Choroid plexus epithelial cell (primary cell): ENCODE results near the gene RPTOR.

ENCODE experiments used
- DNase-seq: peaks from one replicate; pipeline ENCODE4 v3.0.0-alpha.2; 2010; ENCODE audit warnings: low read depth
- H3K4me3 ChIP-seq: 2 replicates; pipeline ENCODE4 v1.5.1; 2011; ENCODE audit warnings: low read depth, mild to moderate bottlenecking, control low read depth, low read length, moderate library complexity
- TF ChIP-seq, protein P1 (sequence below): conservative IDR thresholded peaks from 2 replicates; pipeline ENCODE4 v1.5.1; 2011; ENCODE audit warnings: low read depth, mild to moderate bottlenecking, control low read depth, inconsistent platforms, low read length, moderate library complexity

The RPTOR gene

DNA sequence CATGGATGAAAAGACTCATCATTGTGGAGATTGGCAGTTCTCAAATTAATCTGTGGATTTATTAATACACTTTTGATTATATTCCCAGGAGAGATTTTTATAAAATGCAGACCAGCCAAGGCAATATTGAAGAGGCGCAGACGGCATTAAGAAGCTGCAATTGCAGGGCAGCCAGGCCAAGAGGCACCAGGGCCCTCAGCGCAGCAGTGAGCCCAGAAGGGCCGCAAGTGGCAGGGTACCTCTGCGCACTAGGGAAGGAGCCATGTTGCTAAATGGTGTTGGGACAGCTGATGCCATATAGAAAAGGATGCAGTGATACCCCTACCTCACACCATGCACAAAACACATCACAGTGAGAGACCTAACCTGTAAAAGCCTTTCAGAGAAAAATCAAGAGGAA lies 410.4 kb downstream of the RPTOR start:
- TF ChIP-seq, protein P1, sequence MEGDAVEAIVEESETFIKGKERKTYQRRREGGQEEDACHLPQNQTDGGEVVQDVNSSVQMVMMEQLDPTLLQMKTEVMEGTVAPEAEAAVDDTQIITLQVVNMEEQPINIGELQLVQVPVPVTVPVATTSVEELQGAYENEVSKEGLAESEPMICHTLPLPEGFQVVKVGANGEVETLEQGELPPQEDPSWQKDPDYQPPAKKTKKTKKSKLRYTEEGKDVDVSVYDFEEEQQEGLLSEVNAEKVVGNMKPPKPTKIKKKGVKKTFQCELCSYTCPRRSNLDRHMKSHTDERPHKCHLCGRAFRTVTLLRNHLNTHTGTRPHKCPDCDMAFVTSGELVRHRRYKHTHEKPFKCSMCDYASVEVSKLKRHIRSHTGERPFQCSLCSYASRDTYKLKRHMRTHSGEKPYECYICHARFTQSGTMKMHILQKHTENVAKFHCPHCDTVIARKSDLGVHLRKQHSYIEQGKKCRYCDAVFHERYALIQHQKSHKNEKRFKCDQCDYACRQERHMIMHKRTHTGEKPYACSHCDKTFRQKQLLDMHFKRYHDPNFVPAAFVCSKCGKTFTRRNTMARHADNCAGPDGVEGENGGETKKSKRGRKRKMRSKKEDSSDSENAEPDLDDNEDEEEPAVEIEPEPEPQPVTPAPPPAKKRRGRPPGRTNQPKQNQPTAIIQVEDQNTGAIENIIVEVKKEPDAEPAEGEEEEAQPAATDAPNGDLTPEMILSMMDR, result no peak
- no peak for DNase-seq
- H3K4me3 ChIP-seq, result no peak overlapping the region

DNA sequence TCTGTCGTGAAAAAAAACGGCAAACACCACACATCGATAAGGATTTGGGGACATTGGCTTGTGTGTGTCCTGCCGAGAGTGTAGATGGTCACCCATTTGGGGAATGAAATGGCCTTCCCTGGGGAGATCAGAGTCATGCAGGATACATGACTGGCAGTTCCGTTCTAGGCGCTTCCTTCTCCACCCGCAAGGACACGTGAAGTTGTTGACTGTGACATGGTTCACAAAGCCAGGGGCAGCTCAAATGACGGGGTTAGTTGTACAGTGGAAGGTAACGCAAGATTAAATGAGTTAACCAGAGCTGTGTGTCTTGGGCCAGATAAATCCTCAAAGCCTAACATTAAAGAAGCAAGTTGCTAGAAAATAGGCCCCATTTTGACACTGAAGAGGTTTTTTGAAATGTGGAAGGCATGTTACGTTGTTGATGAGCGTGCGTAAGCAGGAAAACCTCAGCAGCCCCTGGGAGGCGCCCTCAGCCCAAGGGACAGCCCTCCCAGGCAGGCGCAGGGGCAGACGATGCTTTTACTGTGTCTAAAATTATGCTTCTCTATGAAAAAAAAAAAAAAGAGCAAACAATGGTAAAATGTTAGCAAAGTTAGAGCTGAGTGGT lies 411.1 kb downstream of the RPTOR start:
- no peak for DNase-seq
- TF ChIP-seq, protein P1, result no peak
- no peak overlapping the region for H3K4me3 ChIP-seq

DNA sequence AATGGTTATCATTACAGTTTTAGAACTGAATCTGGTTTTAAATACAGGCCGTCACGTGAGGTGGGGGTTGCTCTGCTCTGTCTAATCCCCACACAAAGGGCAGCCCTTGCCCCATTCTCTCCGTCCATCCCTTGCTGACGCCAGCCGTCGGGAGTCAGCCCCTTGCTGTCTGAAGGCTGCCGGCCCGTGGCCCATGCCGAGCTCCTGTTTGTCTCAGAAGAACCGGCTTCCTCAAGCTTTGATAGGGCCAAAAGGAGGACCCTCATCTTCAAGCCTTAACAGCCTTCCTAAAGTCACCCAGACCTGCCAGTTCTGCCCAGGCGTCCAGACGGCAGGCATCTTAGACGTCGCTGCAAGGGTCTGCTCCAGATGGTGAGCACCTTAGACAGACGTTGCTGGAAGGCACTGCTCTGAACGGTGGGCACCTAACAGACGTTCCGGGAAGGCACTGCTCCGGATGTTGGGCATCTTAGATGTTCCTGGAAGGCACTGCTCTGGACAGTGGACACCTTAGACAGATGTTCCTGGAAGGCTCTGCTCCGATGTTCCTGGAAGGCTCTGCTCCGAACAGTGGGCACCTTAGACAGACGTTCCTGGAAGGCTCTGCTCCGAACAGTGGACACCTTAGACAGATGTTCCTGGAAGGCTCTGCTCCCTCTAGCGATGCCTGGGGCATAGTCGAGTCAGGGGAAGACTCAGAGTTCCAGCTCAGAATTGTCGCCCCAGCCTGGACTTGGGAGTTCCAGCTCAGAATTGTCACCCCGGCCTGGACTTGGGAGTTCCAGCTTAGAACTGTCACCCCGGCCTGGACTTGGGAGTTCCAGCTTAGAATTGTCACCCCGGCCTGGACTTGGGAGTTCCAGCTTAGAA lies 411.9 kb downstream of the RPTOR start:
- no peak overlapping the region for H3K4me3 ChIP-seq
- TF ChIP-seq, protein P1, result no peak
- DNase-seq, result no peak

DNA sequence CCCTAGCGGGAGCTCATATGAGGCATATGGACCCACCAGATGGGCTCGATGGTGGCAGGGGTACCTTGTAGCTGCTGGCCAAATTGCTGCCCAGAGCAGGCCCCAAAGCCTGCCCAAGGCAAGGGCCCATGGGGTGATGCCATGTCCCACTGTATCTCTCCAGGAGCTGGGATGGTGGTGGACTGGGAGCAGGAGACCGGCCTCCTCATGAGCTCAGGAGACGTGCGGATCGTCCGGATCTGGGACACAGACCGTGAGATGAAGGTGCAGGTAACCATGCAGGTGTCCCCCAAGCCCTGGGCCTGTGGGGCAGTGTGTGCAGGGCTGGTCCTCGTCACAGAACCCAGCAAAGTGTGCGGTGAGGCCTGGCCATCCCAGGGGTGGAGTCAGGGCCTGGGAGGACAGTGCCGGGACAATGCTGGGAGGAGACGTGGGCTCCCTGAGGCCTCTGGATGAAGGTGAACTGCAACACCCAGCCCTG lies 412.9 kb downstream of the RPTOR start:
- H3K4me3 ChIP-seq, result no peak overlapping the region
- TF ChIP-seq, protein P1, result no peak
- DNase-seq, result no peak

DNA sequence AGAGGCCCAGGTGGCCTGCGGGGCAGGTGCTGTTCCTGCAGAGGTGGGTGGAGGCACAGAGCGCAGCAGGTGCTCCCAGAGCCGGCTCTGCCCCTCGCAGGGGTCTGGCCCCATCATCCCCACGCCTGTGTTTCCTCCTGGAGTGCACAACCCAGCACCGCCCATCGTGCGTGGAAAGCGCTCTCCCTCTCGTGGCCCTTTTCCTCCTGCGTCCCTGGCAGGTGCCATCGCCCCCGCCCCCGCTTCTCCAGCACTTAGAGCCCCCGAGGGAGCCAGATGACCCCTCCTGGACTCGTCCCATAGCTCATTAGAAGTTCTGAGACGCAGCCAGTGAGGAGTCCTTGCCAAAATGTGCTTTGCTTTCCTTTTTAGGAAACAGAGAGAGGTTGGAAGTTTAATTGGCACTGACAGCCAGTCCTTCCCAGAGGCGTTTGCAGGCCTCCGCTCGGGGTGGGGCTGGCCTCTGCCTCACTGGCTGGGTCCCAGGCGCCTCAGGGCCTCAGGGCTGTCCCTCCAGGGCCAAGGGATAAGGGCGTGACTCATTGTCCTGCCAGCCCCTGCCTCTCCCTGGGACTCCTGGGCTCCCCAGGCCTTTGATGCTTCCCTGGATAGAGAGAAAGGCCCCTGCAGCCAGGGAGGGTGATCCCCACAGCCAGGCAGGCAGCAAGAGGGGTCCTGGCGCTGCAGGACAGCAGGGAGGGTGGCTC lies 414.8 kb downstream of the RPTOR start:
- H3K4me3 ChIP-seq, result no peak overlapping the region
- TF ChIP-seq, protein P1, result no peak
- DNase-seq, result peak; percentile 24

DNA sequence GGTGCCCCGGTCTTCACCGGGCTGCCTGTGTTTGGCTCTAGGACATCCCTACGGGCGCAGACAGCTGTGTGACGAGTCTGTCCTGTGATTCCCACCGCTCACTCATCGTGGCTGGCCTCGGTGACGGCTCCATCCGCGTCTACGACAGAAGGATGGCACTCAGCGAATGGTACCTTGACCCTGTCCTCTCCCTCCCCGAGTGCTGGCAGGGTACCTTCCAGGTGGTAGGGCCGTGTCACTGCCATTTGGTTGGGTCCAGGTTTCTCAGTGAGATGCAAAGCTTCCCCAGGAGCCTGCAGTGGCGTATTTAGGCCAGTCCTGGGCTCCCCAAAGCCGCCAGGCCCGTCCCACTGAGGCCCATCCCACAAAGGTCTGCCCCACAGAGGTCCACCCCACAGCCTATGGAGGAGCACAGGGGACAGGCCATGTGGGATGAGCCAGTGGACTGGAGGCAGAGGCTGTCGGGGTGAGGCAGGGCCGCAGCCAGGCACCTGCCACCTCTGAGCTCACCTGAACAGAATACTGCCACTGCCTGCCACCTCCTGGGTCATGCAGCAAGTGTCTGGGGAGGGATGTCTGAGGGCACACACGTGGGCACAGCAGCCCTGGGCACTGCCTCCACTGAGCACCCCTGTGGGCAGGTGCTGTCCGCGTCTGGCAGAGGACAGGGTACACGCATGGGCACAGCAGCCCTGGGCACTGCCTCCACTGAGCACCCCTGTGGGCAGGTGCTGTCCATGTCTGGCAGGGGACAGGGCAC lies 415.6 kb downstream of the RPTOR start:
- H3K4me3 ChIP-seq, result no peak overlapping the region
- no peak for DNase-seq
- TF ChIP-seq, protein P1, result no peak
